ENCODE data around the gene DDX18. TPM values are rescaled to one million over a fixed set of nuclear protein-coding genes. Genes with fewer than 3 reads are reported as not detected.

The DDX18 gene
- total RNA-seq, 4 donors from 2014 or later = 28.4 to 484 (median 43.5) TPM

GRCh38 chr2:117854610-117855009, 40.1 kb downstream of the DDX18 start:
- DNase-seq = no peak
- TF ChIP-seq, protein P1, sequence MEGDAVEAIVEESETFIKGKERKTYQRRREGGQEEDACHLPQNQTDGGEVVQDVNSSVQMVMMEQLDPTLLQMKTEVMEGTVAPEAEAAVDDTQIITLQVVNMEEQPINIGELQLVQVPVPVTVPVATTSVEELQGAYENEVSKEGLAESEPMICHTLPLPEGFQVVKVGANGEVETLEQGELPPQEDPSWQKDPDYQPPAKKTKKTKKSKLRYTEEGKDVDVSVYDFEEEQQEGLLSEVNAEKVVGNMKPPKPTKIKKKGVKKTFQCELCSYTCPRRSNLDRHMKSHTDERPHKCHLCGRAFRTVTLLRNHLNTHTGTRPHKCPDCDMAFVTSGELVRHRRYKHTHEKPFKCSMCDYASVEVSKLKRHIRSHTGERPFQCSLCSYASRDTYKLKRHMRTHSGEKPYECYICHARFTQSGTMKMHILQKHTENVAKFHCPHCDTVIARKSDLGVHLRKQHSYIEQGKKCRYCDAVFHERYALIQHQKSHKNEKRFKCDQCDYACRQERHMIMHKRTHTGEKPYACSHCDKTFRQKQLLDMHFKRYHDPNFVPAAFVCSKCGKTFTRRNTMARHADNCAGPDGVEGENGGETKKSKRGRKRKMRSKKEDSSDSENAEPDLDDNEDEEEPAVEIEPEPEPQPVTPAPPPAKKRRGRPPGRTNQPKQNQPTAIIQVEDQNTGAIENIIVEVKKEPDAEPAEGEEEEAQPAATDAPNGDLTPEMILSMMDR (IDR thresholded peaks at IDR 0.05) = no peak
- no peak for TF ChIP-seq EP300 (IDR thresholded peaks at IDR 0.05; ENCODE audit: low read depth)
- no peak for TF ChIP-seq POLR2A (IDR thresholded peaks at IDR 0.05)
- TF ChIP-seq POLR2AphosphoS5 (IDR thresholded peaks at IDR 0.05) = no peak
- Histone ChIP-seq H3K27ac (no peak overlapping the region), H3K9me3 (no peaks in the 10 kb centered on the region), H3K27me3 (peaks cover 45% of the 10 kb centered on the region), H3K4me3 (no peak overlapping the region), H3K36me3 (no peaks in the 10 kb centered on the region), H3K4me1 (no peaks in the 10 kb centered on the region)
- 74 to 84% methylated on average over 3 to 6 of the region's 6 CpGs for WGBS, 2 donors (ENCODE audit: low coverage in 1 of 2)
- in situ Hi-C loops (cut with MboI; ENCODE audit: low pct_ligation_motif_present in 1 of 4, low pct_unique_long_range_greater_than_20kb in 1 of 4, low sequenced_read_pairs in 3 of 4) (no loop called here), intact Hi-C loops (cut with DNase I; ENCODE audit: low total_unique reads) (no loop called here)

GRCh38 chr2:117855886-117856285, 41.4 kb downstream of the DDX18 start:
- Histone ChIP-seq H3K27me3 (peaks cover 45% of the 10 kb centered on the region), H3K27ac (no peak overlapping the region), H3K4me1 (no peaks in the 10 kb centered on the region), H3K36me3 (no peaks in the 10 kb centered on the region), H3K4me3 (no peak overlapping the region), H3K9me3 (no peaks in the 10 kb centered on the region)
- no peak for TF ChIP-seq POLR2AphosphoS5 (IDR thresholded peaks at IDR 0.05)
- TF ChIP-seq, protein P1 (IDR thresholded peaks at IDR 0.05) = no peak
- TF ChIP-seq POLR2A (IDR thresholded peaks at IDR 0.05) = no peak
- no peak for TF ChIP-seq EP300 (IDR thresholded peaks at IDR 0.05; ENCODE audit: low read depth)
- 50 to 89% methylated on average over 2 to 3 of the region's 3 CpGs for WGBS, 2 donors (ENCODE audit: low coverage in 1 of 2)
- in situ Hi-C loops (cut with MboI; ENCODE audit: low pct_ligation_motif_present in 1 of 4, low pct_unique_long_range_greater_than_20kb in 1 of 4, low sequenced_read_pairs in 3 of 4) (no loop called here), intact Hi-C loops (cut with DNase I; ENCODE audit: low total_unique reads) (no loop called here)
- no peak for DNase-seq

GRCh38 chr2:117856415-117857210, 42.1 kb downstream of the DDX18 start:
- intact Hi-C loops (cut with DNase I; ENCODE audit: low total_unique reads) (no loop called here), in situ Hi-C loops (cut with MboI; ENCODE audit: low pct_ligation_motif_present in 1 of 4, low pct_unique_long_range_greater_than_20kb in 1 of 4, low sequenced_read_pairs in 3 of 4) (no loop called here)
- 34 to 41% methylated on average over 2 to 4 of the region's 4 CpGs for WGBS, 2 donors (ENCODE audit: low coverage in 1 of 2)
- Histone ChIP-seq H3K9me3 (no peaks in the 10 kb centered on the region), H3K27me3 (peaks cover 38% of the 10 kb centered on the region), H3K4me3 (no peak overlapping the region), H3K4me1 (no peaks in the 10 kb centered on the region), H3K27ac (no peak overlapping the region), H3K36me3 (no peaks in the 10 kb centered on the region)
- TF ChIP-seq EP300 (IDR thresholded peaks at IDR 0.05; ENCODE audit: low read depth) = no peak
- TF ChIP-seq, protein P1 (IDR thresholded peaks at IDR 0.05) = no peak
- no peak for TF ChIP-seq POLR2AphosphoS5 (IDR thresholded peaks at IDR 0.05)
- no peak for TF ChIP-seq POLR2A (IDR thresholded peaks at IDR 0.05)
- DNase-seq = no peak

DNA sequence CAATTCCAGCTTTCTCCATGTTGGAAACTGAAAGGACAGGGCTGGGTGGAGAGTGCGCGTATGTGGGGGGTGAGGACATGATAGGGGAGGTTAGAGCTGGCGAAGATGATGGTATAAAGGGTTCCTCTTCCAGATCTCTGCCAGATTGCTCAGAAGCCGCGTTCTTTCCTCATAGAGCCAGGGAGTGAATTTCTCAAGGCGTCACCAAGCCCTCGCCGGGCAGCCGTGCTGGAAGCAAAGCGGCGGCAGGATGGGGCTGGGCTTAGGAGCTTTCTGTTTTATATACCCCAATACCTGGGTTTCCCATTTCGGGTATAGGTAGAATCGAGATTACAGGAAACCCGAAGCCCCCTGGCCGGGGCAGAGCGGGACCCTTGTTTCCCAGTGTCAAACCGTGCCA, 43.8 kb downstream of the DDX18 start:
- H3K4me3 ChIP-seq = no peak overlapping the region
- peaks cover 29% of the 10 kb centered on the region for H3K27me3 ChIP-seq
- TF ChIP-seq POLR2AphosphoS5 (IDR thresholded peaks at IDR 0.05) = no peak
- no peak for TF ChIP-seq EP300 (IDR thresholded peaks at IDR 0.05; ENCODE audit: low read depth)
- TF ChIP-seq POLR2A (IDR thresholded peaks at IDR 0.05) = no peak
- TF ChIP-seq, protein P1 (IDR thresholded peaks at IDR 0.05) = no peak
- no peak overlapping the region for H3K27ac ChIP-seq
- no peak for DNase-seq
- no peaks in the 10 kb centered on the region for H3K4me1 ChIP-seq
- intact Hi-C loops (cut with DNase I; ENCODE audit: low total_unique reads) = no loop called here
- no peaks in the 10 kb centered on the region for H3K9me3 ChIP-seq
- WGBS, 2 donors (ENCODE audit: low coverage in 1 of 2) = 76 to 86% methylated on average over 8 to 17 of the region's 17 CpGs
- in situ Hi-C loops (cut with MboI; ENCODE audit: low pct_ligation_motif_present in 1 of 4, low pct_unique_long_range_greater_than_20kb in 1 of 4, low sequenced_read_pairs in 3 of 4) = no loop called here
- no peaks in the 10 kb centered on the region for H3K36me3 ChIP-seq
